ENCODE measurements around the gene EPS15.
A peak's percentile ranks its signal among the peaks of the same experiment; 100 is the strongest.
"Not testable (repeated sequence)": the region's sequence is repeated elsewhere in the genome, so short reads cannot be mapped to it uniquely, and the experiment has no call there.

Gene EPS15

GRCh38 chr1:51462289-51462688 is 56.8 kb downstream of the EPS15 start:
- DNase-seq = not testable (repeated sequence)

- no peak for DNase-seq
Measured at GRCh38 chr1:51454554-51454953, 64.5 kb downstream of the EPS15 start.

GRCh38 chr1:51453010-51453409 is 66.1 kb downstream of the EPS15 start:
- no peak for DNase-seq

GRCh38 chr1:51448844-51449454 is 70.1 kb downstream of the EPS15 start:
- DNase-seq = not testable (repeated sequence)

GRCh38 chr1:51445351-51446090 is 73.5 kb downstream of the EPS15 start:
- no peak for DNase-seq

GRCh38 chr1:51444534-51445192 is 74.4 kb downstream of the EPS15 start:
- no peak for DNase-seq

GRCh38 chr1:51444096-51444495 is 75.0 kb downstream of the EPS15 start:
- no peak for DNase-seq

- no peak for DNase-seq
Measured at GRCh38 chr1:51443555-51443954, 75.5 kb downstream of the EPS15 start.

GRCh38 chr1:51442616-51443015 is 76.5 kb downstream of the EPS15 start:
- no peak for DNase-seq

- no peak for DNase-seq
Measured at GRCh38 chr1:51442198-51442597, 76.9 kb downstream of the EPS15 start.

GRCh38 chr1:51439895-51440294 is 79.2 kb downstream of the EPS15 start:
- no peak for DNase-seq

- no peak for DNase-seq
Measured at GRCh38 chr1:51439053-51439452, 80.0 kb downstream of the EPS15 start.

- DNase-seq = not testable (repeated sequence)
Measured at GRCh38 chr1:51437391-51437790, 81.7 kb downstream of the EPS15 start.

GRCh38 chr1:51435878-51436277 is 83.2 kb downstream of the EPS15 start:
- no peak for DNase-seq

GRCh38 chr1:51433972-51434510 is 85.0 kb downstream of the EPS15 start:
- no peak for DNase-seq

GRCh38 chr1:51433269-51433971 is 85.6 kb downstream of the EPS15 start:
- no peak for DNase-seq

GRCh38 chr1:51432146-51432545 is 86.9 kb downstream of the EPS15 start:
- no peak for DNase-seq

GRCh38 chr1:51427438-51427837 is 91.6 kb downstream of the EPS15 start:
- no peak for DNase-seq

GRCh38 chr1:51425955-51426354 is 93.1 kb downstream of the EPS15 start:
- DNase-seq = no peak

- DNase-seq = no peak
Measured at GRCh38 chr1:51425273-51425672, 93.8 kb downstream of the EPS15 start.

GRCh38 chr1:51423073-51423821 is 95.8 kb downstream of the EPS15 start:
- DNase-seq = peak; percentile 33

GRCh38 chr1:51422367-51423072 is 96.5 kb downstream of the EPS15 start:
- DNase-seq = no peak
